ENCODE data around the gene RPL35. TPM values are rescaled to one million over a fixed set of nuclear protein-coding genes. Genes with fewer than 3 reads are reported as not detected.

Gene RPL35
- total RNA-seq, 4 donors from 2014 or later: 2,721 to 5,210 (median 3,159) TPM

- no peak for DNase-seq (ENCODE audit: low spot score in 2 of 2)
- H3K4me3 ChIP-seq (ENCODE audit: low read depth, poor library complexity, severe bottlenecking): no peak overlapping the region
- no peak for TF ChIP-seq POLR2A (IDR thresholded peaks at IDR 0.05)
- TF ChIP-seq, protein P1, sequence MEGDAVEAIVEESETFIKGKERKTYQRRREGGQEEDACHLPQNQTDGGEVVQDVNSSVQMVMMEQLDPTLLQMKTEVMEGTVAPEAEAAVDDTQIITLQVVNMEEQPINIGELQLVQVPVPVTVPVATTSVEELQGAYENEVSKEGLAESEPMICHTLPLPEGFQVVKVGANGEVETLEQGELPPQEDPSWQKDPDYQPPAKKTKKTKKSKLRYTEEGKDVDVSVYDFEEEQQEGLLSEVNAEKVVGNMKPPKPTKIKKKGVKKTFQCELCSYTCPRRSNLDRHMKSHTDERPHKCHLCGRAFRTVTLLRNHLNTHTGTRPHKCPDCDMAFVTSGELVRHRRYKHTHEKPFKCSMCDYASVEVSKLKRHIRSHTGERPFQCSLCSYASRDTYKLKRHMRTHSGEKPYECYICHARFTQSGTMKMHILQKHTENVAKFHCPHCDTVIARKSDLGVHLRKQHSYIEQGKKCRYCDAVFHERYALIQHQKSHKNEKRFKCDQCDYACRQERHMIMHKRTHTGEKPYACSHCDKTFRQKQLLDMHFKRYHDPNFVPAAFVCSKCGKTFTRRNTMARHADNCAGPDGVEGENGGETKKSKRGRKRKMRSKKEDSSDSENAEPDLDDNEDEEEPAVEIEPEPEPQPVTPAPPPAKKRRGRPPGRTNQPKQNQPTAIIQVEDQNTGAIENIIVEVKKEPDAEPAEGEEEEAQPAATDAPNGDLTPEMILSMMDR (IDR thresholded peaks at IDR 0.05): no peak
- 40 to 42% methylated on average over 2 of the region's 2 CpGs for WGBS, 2 donors
- intact Hi-C loops (cut with DNase I; ENCODE audit: low total_unique reads): no loop called here
Measured at GRCh38 chr9:124828489-124829333, 33.0 kb downstream of the RPL35 start.

GRCh38 chr9:124820698-124821623 lies 40.8 kb downstream of the RPL35 start:
- no peak overlapping the region for H3K4me3 ChIP-seq (ENCODE audit: low read depth, poor library complexity, severe bottlenecking)
- 48 to 55% methylated on average over 12 of the region's 12 CpGs for WGBS, 2 donors
- intact Hi-C loops (cut with DNase I; ENCODE audit: low total_unique reads): no loop called here
- DNase-seq (ENCODE audit: low spot score in 2 of 2): no peak
- no peak for TF ChIP-seq POLR2A (IDR thresholded peaks at IDR 0.05)
- TF ChIP-seq, protein P1 (IDR thresholded peaks at IDR 0.05): no peak

DNA sequence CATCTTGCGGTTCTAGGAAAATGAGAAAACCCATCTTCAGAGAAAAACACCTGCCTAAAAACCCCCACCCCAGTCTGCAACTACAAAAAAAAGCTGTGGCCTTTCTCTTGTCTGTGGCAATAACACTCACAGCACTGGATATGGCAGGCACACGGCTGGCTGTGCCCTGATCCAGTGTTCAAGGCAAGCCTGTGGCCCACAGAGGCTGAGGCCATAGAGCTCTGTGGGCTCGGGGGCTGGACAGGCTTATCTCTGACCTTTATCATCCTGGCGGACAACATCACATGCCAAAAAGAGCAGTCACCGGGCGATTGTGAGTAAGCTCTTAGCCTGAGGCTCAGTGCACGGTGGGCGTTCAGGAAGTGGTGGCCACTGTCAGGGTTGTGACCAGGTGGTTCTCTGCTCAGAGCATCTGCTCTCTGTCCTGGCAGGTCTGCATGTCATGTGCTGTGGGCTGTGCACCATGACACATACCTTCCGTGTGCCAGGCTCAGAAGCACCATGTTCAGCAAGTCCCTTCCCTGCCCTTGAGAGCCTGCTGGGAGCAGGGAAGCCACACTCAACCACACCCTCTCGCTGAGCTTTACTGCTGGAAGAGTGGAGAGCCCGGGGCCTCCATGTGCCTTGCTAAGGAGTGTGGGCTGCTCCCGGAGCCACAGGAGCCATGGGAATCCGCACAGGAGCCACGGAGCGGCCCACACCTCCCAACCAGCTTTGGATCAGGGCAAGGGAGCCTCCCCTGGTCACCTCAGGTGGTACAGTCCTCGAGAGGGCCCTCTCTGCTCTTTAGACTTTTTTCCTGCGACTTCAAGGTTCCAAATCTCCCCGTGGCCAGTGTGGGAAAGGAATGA lies 43.1 kb downstream of the RPL35 start:
- no peak for TF ChIP-seq POLR2A (IDR thresholded peaks at IDR 0.05)
- DNase-seq (ENCODE audit: low spot score in 2 of 2): peak in 1 of 2 donors; percentile 69
- 37 to 43% methylated on average over 14 to 17 of the region's 18 CpGs for WGBS, 2 donors
- intact Hi-C loops (cut with DNase I; ENCODE audit: low total_unique reads): no loop called here
- no peak overlapping the region for H3K4me3 ChIP-seq (ENCODE audit: low read depth, poor library complexity, severe bottlenecking)

DNA sequence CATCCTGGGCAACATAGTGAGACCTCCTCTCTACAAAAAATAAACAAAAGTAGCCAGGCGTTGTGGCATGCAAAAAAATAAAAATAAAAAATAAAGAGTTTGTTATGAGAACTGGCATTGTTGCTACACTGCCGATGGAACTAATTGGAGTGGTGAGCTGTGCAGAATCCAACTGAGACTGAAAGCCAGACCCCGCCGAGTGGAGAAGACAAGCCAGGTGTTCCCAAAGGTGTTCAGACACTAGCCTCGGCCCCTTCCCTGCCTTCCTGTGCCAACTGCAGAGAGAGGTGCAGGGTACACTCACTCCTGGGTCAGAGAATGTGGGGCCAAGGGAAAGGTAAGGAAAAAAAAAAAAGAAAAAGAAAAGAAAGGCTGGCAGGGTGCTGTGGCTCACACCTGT lies 46.2 kb downstream of the RPL35 start:
- 63 to 75% methylated on average over 5 of the region's 5 CpGs for WGBS, 2 donors
- intact Hi-C loops (cut with DNase I; ENCODE audit: low total_unique reads): no loop called here
- TF ChIP-seq POLR2A (IDR thresholded peaks at IDR 0.05): no peak
- TF ChIP-seq, protein P1 (IDR thresholded peaks at IDR 0.05): no peak
- no peak for DNase-seq (ENCODE audit: low spot score in 2 of 2)
- no peak overlapping the region for H3K4me3 ChIP-seq (ENCODE audit: low read depth, poor library complexity, severe bottlenecking)

- no peak overlapping the region for H3K4me3 ChIP-seq (ENCODE audit: low read depth, poor library complexity, severe bottlenecking)
- intact Hi-C loops (cut with DNase I; ENCODE audit: low total_unique reads): no loop called here
- WGBS, 2 donors: 38 to 65% methylated on average over 5 of the region's 5 CpGs
- no peak for DNase-seq (ENCODE audit: low spot score in 2 of 2)
- TF ChIP-seq, protein P1 (IDR thresholded peaks at IDR 0.05): no peak
- TF ChIP-seq POLR2A (IDR thresholded peaks at IDR 0.05): no peak
Measured at GRCh38 chr9:124814164-124814535, 47.6 kb downstream of the RPL35 start.

All from lower leg skin (tissue), 4 donors.